Measurements from ENCODE around the gene SSTR3.

GRCh38 chr22:37199760-37200108 lies 12.5 kb downstream of the SSTR3 start:
- TF ChIP-seq CTCF (conservative IDR thresholded peaks at IDR 0.05), result peak; percentile 73; the same call in 1 of the 2 replicates
- no peak; the same call in 1 of the 2 replicates for TF ChIP-seq ZFX (IDR thresholded peaks at IDR 0.05)
